ENCODE data around the gene TUBA1A.
"Not testable (repeated sequence)": the region's sequence is repeated elsewhere in the genome, so short reads cannot be mapped to it uniquely, and the experiment has no call there.

Gene TUBA1A

GRCh38 chr12:49146406-49146805 is 42.5 kb downstream of the TUBA1A start:
- DNase-seq, result no peak

- DNase-seq, result no peak
Measured at GRCh38 chr12:49144384-49144783, 44.5 kb downstream of the TUBA1A start.

GRCh38 chr12:49138999-49139398 is 49.9 kb downstream of the TUBA1A start:
- DNase-seq, result no peak

- no peak for DNase-seq
Measured at GRCh38 chr12:49138587-49138986, 50.3 kb downstream of the TUBA1A start.

GRCh38 chr12:49137476-49137875 is 51.4 kb downstream of the TUBA1A start:
- DNase-seq, result no peak

- DNase-seq, result not testable (repeated sequence)
Measured at GRCh38 chr12:49136997-49137396, 51.9 kb downstream of the TUBA1A start.
